Lower lobe of right lung (tissue), 2 donors: ENCODE results near the gene RSRP1. TPM values are rescaled to one million over a fixed set of nuclear protein-coding genes. Genes with fewer than 3 reads are reported as not detected.

ENCODE experiments used
- ATAC-seq, 2 donors: fragments of 200-7000 bp; cut with Tn5 transposase; one replicate each; pipeline ENCODE4 v1.9.1; 2020 to 2022; ENCODE audit warnings: mild to moderate bottlenecking in 2 of 2, moderate library complexity in 2 of 2
- DNase-seq: peaks from one replicate; pipeline ENCODE4 v3.0.0-alpha.2; 2020
- H3K27ac ChIP-seq: fragments of 200-600 bp; one replicate; pipeline ENCODE4 v1.8.0; 2022
- H3K27me3 ChIP-seq: fragments of 200-600 bp; one replicate; pipeline ENCODE4 v1.8.0; 2022; ENCODE audit warnings: low read depth
- H3K36me3 ChIP-seq: fragments of 200-600 bp; one replicate; pipeline ENCODE4 v1.8.0; 2022; ENCODE audit warnings: mild to moderate bottlenecking
- H3K4me1 ChIP-seq: fragments of 200-600 bp; one replicate; pipeline ENCODE4 v1.8.0; 2022
- H3K4me3 ChIP-seq: fragments of 200-600 bp; one replicate; pipeline ENCODE4 v1.8.0; 2022; ENCODE audit warnings: mild to moderate bottlenecking
- H3K9me3 ChIP-seq: fragments of 200-600 bp; one replicate; pipeline ENCODE4 v1.8.0; 2022
- intact Hi-C: fragments of 100-400 bp; cut with DNase I; formaldehyde crosslinking; loops from one replicate; pipeline ENCODE4 v1.11.0; 2022
- total RNA-seq: library from RNA; stranded (reverse); fragmentation: NEBNext Ultra II Directional; extraction: Animal tissue kit (Norgen Biotek cat#: 25700); gene quantifications from one replicate; pipeline ENCODE4 v1.2.1, GENCODE V29; 2021
- TF ChIP-seq, protein P1 (sequence below): fragments of 200-600 bp; IDR thresholded peaks from one replicate; pipeline ENCODE4 v1.8.0; 2022; ENCODE audit warnings: antibody characterized with exemption, mild to moderate bottlenecking
- donor health status: DM: no; HTN: yes; CAD: no; lungs with severe emphysema.

RSRP1 gene
- total RNA-seq, 1 donor from 2014 or later = 145 TPM

- no peaks in the 10 kb centered on the region for H3K27me3 ChIP-seq
- no peak for DNase-seq
- intact Hi-C loops = no loop called here
- no peak overlapping the region for H3K4me3 ChIP-seq
- no peaks in the 10 kb centered on the region for H3K9me3 ChIP-seq
- H3K27ac ChIP-seq = no peak overlapping the region
- H3K4me1 ChIP-seq = no peaks in the 10 kb centered on the region
- peaks cover 55% of the 10 kb centered on the region for H3K36me3 ChIP-seq
- TF ChIP-seq, protein P1, sequence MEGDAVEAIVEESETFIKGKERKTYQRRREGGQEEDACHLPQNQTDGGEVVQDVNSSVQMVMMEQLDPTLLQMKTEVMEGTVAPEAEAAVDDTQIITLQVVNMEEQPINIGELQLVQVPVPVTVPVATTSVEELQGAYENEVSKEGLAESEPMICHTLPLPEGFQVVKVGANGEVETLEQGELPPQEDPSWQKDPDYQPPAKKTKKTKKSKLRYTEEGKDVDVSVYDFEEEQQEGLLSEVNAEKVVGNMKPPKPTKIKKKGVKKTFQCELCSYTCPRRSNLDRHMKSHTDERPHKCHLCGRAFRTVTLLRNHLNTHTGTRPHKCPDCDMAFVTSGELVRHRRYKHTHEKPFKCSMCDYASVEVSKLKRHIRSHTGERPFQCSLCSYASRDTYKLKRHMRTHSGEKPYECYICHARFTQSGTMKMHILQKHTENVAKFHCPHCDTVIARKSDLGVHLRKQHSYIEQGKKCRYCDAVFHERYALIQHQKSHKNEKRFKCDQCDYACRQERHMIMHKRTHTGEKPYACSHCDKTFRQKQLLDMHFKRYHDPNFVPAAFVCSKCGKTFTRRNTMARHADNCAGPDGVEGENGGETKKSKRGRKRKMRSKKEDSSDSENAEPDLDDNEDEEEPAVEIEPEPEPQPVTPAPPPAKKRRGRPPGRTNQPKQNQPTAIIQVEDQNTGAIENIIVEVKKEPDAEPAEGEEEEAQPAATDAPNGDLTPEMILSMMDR = no peak
- ATAC-seq = no peak
Observed at GRCh38 chr1:25219661-25220251, 27.5 kb downstream of the RSRP1 start.

DNA sequence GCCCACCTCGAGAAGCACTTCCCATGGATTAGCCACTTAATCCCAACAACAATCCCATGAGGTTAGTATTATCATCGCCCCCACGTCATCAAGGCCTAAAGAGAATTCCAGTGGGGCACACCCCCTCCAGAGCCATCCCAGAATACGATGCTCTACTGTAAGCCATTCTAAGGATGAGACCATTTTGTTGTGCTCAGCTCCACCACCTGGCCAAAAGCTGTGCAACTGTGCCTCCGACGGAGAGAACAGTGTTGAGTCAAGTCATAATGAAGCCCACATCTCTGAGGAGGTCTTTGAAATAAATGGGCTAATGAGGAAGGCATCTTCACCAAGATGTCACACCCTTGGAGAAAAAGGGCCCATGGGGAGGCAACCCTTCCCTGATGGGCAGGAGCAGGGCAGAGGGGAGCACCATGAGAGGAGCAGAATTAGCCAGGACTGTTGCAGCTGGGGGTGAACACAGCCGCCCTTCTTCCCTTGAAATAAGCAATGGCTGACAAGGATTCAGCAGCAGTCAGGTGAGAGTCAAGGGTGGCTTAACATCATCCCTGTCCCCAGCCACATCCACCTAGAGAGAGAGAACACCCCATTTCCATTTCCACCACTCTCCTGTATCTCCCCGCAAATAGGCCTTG is 29.5 kb downstream of the RSRP1 start:
- intact Hi-C loops = no loop called here
- Histone ChIP-seq H3K27ac (no peak overlapping the region), H3K36me3 (peaks cover 35% of the 10 kb centered on the region), H3K4me3 (no peak overlapping the region), H3K4me1 (no peaks in the 10 kb centered on the region), H3K9me3 (no peaks in the 10 kb centered on the region), H3K27me3 (no peaks in the 10 kb centered on the region)
- no peak for DNase-seq
- TF ChIP-seq, protein P1 = no peak
- no peak for ATAC-seq

DNA sequence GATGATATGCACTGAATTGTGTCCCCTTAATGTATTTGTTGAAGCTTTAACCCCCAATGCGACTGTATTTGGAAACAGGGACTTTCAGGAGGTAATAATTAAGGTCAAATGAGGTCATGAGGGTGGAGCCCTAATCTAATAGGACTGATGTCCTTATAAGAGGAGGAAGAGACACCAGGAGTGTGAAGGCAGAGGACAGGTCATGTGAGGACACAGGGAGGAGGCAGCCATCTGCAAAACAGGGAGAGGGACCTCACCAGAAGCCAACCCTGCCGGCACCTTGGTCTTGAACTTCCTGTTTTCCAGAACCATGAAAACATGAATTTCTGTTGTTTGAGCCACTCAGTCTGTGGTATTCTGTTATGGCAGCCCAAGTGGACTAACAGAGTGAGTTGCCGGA is 30.2 kb downstream of the RSRP1 start:
- Histone ChIP-seq H3K27me3 (no peaks in the 10 kb centered on the region), H3K4me3 (no peak overlapping the region), H3K27ac (no peak overlapping the region), H3K9me3 (no peaks in the 10 kb centered on the region), H3K4me1 (no peaks in the 10 kb centered on the region), H3K36me3 (peaks cover 28% of the 10 kb centered on the region)
- TF ChIP-seq, protein P1 = no peak
- ATAC-seq = no peak
- intact Hi-C loops = no loop called here
- DNase-seq = no peak

- no peak for DNase-seq
- ATAC-seq = no peak
- H3K27me3 ChIP-seq = no peaks in the 10 kb centered on the region
- no peak overlapping the region for H3K4me3 ChIP-seq
- H3K9me3 ChIP-seq = no peaks in the 10 kb centered on the region
- H3K36me3 ChIP-seq = peaks cover 19% of the 10 kb centered on the region
- intact Hi-C loops = no loop called here
- no peak overlapping the region for H3K27ac ChIP-seq
- no peaks in the 10 kb centered on the region for H3K4me1 ChIP-seq
- TF ChIP-seq, protein P1 = no peak
Observed at GRCh38 chr1:25216123-25216522, 31.1 kb downstream of the RSRP1 start.

DNA sequence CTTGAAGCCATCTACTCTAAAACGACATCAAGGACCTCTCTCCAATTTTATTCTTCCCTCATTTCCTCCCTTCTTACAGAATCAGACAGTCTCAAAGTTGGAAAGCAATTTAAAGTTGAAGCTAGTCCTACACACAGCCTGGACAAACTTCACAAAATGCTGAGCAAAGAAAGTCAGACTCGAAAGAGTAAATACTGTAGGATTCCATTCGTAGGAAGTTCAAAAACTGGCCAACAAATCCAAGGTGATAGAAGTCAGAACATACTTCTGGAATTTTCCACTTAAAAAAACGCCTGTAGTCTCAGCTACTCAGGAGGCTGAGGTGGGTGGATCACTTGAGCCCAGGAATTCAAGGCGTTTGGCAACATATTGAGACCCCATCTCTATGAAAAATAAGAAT is 34.5 kb downstream of the RSRP1 start:
- intact Hi-C loops = no loop called here
- peak in 1 of 2 donors; percentile 26 for ATAC-seq

More for the DNA sequence above, 34.5 kb downstream of the RSRP1 start:
- H3K36me3 ChIP-seq = no peaks in the 10 kb centered on the region
- H3K4me1 ChIP-seq = no peaks in the 10 kb centered on the region
- H3K27ac ChIP-seq = no peak overlapping the region
- no peak for DNase-seq
- H3K4me3 ChIP-seq = no peak overlapping the region
- TF ChIP-seq, protein P1 = no peak
- H3K27me3 ChIP-seq = no peaks in the 10 kb centered on the region
- no peaks in the 10 kb centered on the region for H3K9me3 ChIP-seq
